HUES6 (cell line): ENCODE data around the gene ACOXL.

Experiments
- H3K27ac ChIP-seq: 2 replicates; pipeline ENCODE4 v1.7.0; 2013; ENCODE audit warnings: low read depth, mild to moderate bottlenecking, low read length, inconsistent platforms
- H3K27me3 ChIP-seq: 2 replicates; pipeline ENCODE4 v1.6.1; 2013; ENCODE audit warnings: low read length; ENCODE audit not compliant: control insufficient read depth, insufficient read depth
- H3K36me3 ChIP-seq: 2 replicates; pipeline ENCODE4 v1.6.1; 2013; ENCODE audit warnings: low read length; ENCODE audit not compliant: control insufficient read depth, insufficient read depth
- H3K4me1 ChIP-seq: 2 replicates; pipeline ENCODE4 v1.6.1; 2013; ENCODE audit warnings: low read length; ENCODE audit not compliant: control insufficient read depth, insufficient read depth
- H3K4me3 ChIP-seq: 2 replicates; pipeline ENCODE4 v1.5.1; 2013; ENCODE audit warnings: low read depth, low read length
- H3K9ac ChIP-seq: one replicate; pipeline ENCODE4 v1.6.1; 2013; ENCODE audit warnings: mild to moderate bottlenecking, low read length
- H3K9me3 ChIP-seq: 2 replicates; pipeline ENCODE4 v1.6.1; 2013; ENCODE audit warnings: low read depth, low read length; ENCODE audit not compliant: control insufficient read depth, insufficient read depth

Gene ACOXL

DNA sequence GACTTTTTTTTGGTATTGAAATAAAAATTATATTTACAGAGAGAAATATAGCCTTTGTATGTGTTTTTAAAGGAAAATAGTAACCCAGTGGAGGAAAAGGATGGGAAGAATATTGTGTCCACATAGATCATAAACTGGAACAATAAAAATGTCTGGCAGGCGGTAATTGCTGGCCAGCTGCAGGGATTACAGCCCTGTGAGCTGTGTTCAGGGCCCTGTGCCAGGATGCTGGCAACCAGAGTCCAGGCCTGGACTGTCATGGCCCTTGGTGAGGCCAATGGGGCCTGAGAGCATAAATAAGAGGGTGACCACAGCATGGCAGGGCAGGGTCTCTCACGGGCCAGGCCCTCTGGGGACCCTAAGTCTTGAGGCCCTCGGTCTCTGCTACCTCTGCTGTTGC lies 171.2 kb downstream of the ACOXL start:
- H3K27me3 ChIP-seq: no peaks in the 10 kb centered on the region

DNA sequence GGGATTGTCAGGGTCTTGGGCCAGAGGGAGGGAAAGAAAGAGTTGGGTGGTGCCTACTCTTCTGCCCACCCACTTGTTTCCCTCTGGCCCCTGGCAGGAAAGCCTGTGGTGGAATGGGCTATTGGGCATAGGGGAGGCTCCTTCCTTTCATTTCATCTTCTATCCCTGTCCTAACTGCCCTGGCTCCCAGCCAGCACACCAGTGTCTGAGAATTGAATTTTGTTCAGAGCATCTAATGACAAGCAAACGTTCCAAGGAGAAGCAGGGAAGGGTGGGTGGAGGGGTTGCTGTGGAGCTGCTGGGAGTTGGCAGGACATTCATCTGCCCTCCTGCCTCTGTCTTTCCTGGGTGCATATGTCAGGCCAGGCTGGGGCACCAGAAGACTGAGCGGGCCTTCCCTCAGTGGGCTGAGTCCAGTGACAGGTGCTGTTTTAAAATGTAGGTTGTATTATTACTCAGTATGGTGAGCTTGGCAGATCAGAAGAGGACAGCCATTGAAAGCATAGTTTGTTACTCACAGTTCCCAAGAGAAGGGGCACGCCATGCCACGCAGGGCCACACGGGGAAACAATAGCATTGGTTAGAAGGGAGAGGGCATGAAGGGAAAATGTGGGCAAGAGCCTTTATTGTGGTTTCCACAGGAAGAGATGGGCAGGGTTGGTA lies 171.9 kb downstream of the ACOXL start:
- H3K36me3 ChIP-seq: no peaks in the 10 kb centered on the region
- no peak overlapping the region for H3K9ac ChIP-seq
- peaks cover 9% of the 10 kb centered on the region for H3K4me1 ChIP-seq
- H3K27ac ChIP-seq: no peak overlapping the region
- H3K27me3 ChIP-seq: no peaks in the 10 kb centered on the region
- H3K9me3 ChIP-seq: no peaks in the 10 kb centered on the region
- no peak overlapping the region for H3K4me3 ChIP-seq

More for the DNA sequence above, 171.2 kb downstream of the ACOXL start:
- peaks cover 9% of the 10 kb centered on the region for H3K4me1 ChIP-seq
- no peak overlapping the region for H3K9ac ChIP-seq
- no peaks in the 10 kb centered on the region for H3K36me3 ChIP-seq
- H3K27ac ChIP-seq: no peak overlapping the region
- H3K9me3 ChIP-seq: no peaks in the 10 kb centered on the region
- H3K4me3 ChIP-seq: no peak overlapping the region

DNA sequence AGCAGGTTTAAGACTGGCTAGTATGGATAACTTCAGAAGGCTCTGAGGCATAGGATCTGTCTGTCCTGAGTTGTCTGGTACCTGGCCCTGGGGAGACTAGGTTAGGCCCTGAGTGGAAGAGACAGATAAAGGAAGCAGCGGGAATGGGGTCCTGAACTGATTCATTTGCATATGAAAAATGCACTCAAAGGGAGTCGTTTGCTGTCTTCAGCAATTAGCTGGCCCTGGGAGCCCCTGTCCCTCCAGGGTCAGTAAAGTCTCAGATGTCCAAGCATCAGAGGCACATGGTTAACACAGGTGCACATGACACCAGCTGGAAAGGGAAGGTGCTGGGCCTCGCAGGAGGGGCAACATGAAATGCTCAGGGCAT lies 172.4 kb downstream of the ACOXL start:
- Histone ChIP-seq H3K27me3 (no peaks in the 10 kb centered on the region), H3K27ac (no peak overlapping the region), H3K9ac (no peak overlapping the region), H3K4me1 (peaks cover 9% of the 10 kb centered on the region), H3K4me3 (no peak overlapping the region), H3K36me3 (no peaks in the 10 kb centered on the region), H3K9me3 (no peaks in the 10 kb centered on the region)

DNA sequence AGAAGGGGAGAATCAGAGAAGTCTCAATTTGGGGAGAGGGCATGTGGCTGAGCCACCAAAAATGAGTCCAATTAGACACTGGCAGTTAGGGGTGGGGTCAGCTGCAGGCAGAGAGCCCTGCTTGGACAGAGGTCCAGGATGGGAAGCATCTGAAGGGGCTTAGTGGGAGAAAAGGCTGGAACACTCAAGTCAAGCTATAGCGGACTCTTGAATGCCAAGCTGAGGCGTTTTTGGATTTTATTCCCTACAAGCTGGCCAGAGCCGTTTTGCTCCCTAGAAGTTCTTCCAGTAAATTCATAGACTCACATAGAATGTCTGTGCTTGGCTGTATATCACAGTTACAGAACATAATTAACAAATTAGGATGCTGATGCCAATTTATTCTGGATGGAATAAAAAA lies 172.8 kb downstream of the ACOXL start:
- Histone ChIP-seq H3K4me1 (peaks cover 9% of the 10 kb centered on the region), H3K27ac (no peak overlapping the region), H3K9me3 (no peaks in the 10 kb centered on the region), H3K9ac (no peak overlapping the region), H3K27me3 (no peaks in the 10 kb centered on the region), H3K36me3 (no peaks in the 10 kb centered on the region), H3K4me3 (no peak overlapping the region)

GRCh38 chr2:110906613-110907298 lies 174.4 kb downstream of the ACOXL start:
- Histone ChIP-seq H3K27me3 (no peaks in the 10 kb centered on the region), H3K4me1 (peaks cover 9% of the 10 kb centered on the region), H3K9ac (no peak overlapping the region), H3K27ac (no peak overlapping the region), H3K36me3 (no peaks in the 10 kb centered on the region), H3K9me3 (peaks cover 5% of the 10 kb centered on the region; the same call in 1 of the 2 replicates), H3K4me3 (no peak overlapping the region)

- no peaks in the 10 kb centered on the region for H3K36me3 ChIP-seq
- no peaks in the 10 kb centered on the region for H3K27me3 ChIP-seq
- H3K9ac ChIP-seq: no peak overlapping the region
- peaks cover 5% of the 10 kb centered on the region; the same call in 1 of the 2 replicates for H3K9me3 ChIP-seq
- H3K4me3 ChIP-seq: no peak overlapping the region
- H3K27ac ChIP-seq: no peak overlapping the region
- H3K4me1 ChIP-seq: peaks cover 7% of the 10 kb centered on the region
Observed at GRCh38 chr2:110909501-110909900, 177.1 kb downstream of the ACOXL start.

- Histone ChIP-seq H3K9ac (no peak overlapping the region), H3K27me3 (no peaks in the 10 kb centered on the region), H3K9me3 (peaks cover 5% of the 10 kb centered on the region; the same call in 1 of the 2 replicates), H3K27ac (no peak overlapping the region), H3K36me3 (no peaks in the 10 kb centered on the region), H3K4me1 (no peaks in the 10 kb centered on the region), H3K4me3 (no peak overlapping the region)
Observed at GRCh38 chr2:110910423-110910822, 178.1 kb downstream of the ACOXL start.

- peaks cover 3% of the 10 kb centered on the region; the same call in 1 of the 2 replicates for H3K9me3 ChIP-seq
- no peak overlapping the region for H3K9ac ChIP-seq
- no peak overlapping the region for H3K4me3 ChIP-seq
- H3K4me1 ChIP-seq: no peaks in the 10 kb centered on the region
- H3K36me3 ChIP-seq: no peaks in the 10 kb centered on the region
- H3K27ac ChIP-seq: no peak overlapping the region
- H3K27me3 ChIP-seq: no peaks in the 10 kb centered on the region
Observed at GRCh38 chr2:110919738-110920137, 187.4 kb downstream of the ACOXL start.

- no peaks in the 10 kb centered on the region for H3K27me3 ChIP-seq
- no peaks in the 10 kb centered on the region for H3K4me1 ChIP-seq
- peaks cover 36% of the 10 kb centered on the region for H3K9me3 ChIP-seq
- H3K27ac ChIP-seq: no peak overlapping the region
- H3K36me3 ChIP-seq: no peaks in the 10 kb centered on the region
- H3K4me3 ChIP-seq: no peak overlapping the region
- H3K9ac ChIP-seq: no peak overlapping the region
Observed at GRCh38 chr2:110925479-110925878, 193.1 kb downstream of the ACOXL start.

GRCh38 chr2:110927526-110927925 lies 195.2 kb downstream of the ACOXL start:
- Histone ChIP-seq H3K27ac (no peak overlapping the region), H3K9ac (no peak overlapping the region), H3K27me3 (no peaks in the 10 kb centered on the region), H3K4me3 (no peak overlapping the region), H3K4me1 (no peaks in the 10 kb centered on the region), H3K9me3 (peaks cover 41% of the 10 kb centered on the region), H3K36me3 (no peaks in the 10 kb centered on the region)

DNA sequence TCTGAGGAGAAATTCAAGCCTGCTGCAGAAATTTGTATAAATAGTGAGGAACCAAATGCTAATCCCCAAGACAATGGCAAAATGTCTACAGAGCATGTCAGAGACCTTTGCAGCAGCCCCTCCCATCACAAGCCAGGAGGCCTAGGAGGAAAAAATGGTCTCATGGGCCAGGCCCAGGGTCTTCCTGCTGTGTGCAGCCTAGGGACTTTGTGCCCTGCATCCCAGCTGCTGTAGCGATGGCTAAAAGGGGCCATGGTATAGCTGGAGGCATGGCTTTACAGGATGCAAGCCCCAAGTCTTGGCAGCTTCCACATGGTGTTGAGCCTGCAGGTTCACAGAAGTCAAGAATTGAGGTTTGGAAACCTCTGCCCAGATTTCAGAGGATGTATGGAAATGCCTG lies 197.2 kb downstream of the ACOXL start:
- no peaks in the 10 kb centered on the region for H3K36me3 ChIP-seq
- no peaks in the 10 kb centered on the region for H3K4me1 ChIP-seq
- H3K9ac ChIP-seq: no peak overlapping the region
- no peak overlapping the region for H3K4me3 ChIP-seq
- peaks cover 41% of the 10 kb centered on the region for H3K9me3 ChIP-seq
- H3K27ac ChIP-seq: no peak overlapping the region
- no peaks in the 10 kb centered on the region for H3K27me3 ChIP-seq
